ENCODE results near the gene SLC5A5. TPM values are rescaled to one million over a fixed set of nuclear protein-coding genes. Genes with fewer than 3 reads are reported as not detected.

Gene SLC5A5
- total and polyA plus RNA-seq, 2 of the 8 experiments (the other 6 are each of a cell fraction or from before 2014, with no cell fraction given) = 1.5 to 1.8 TPM

DNA sequence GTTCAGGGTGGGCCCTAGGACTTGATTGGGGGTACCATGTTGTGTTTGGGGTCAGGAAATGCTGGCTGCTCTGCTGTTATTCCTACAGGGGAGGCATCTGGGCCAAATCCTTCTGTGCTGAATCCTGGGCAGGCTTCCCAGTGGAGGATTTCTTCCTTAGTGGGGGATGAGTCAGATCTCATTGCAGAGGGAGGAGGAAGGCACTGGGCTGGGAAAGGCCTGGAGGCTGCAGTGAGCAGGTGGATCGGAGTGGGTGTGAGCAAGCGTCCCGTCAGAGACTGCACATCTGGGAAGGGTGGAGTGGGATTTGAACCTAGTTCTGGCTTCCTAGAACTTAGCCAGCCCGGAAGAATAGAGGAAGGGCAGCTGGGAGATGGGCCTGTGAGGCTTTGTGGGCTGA, 72.6 kb downstream of the SLC5A5 start:
- FAIRE-seq = no peak
- CTCF ChIA-PET (ENCODE audit: partially characterized antibody) = interaction anchor here (1.4 to 21.5 kb wide), 4 partner anchors 9 to 52 kb away, joined by 3 to 271 read pairs (median 54); partner anchors contain the start of genes CCDC124 and KCNN1

More for the DNA sequence above, 72.6 kb downstream of the SLC5A5 start:
- Histone ChIP-seq H3K9me3 (ENCODE audit: insufficient read depth in 2 of 2, low read depth in 1 of 2, low read length in 1 of 2) (no peaks in the 10 kb centered on the region), H3K4ac (replicated peaks; ENCODE audit: insufficient read length, low read depth, low read length) (no peak overlapping the region), H4K91ac (replicated peaks; ENCODE audit: insufficient read length, low read length) (no peak overlapping the region), H3K4me3 (ENCODE audit: extremely low read depth in 1 of 4, insufficient read depth in 2 of 4, low read depth in 3 of 4, low read length in 4 of 4) (no peak overlapping the region), H3K23me2 (ENCODE audit: low read depth, low read length) (peaks cover 10% of the 10 kb centered on the region; the same call in 1 of the 2 replicates), H2AFZ (ENCODE audit: low read length) (no peak overlapping the region), H3K14ac (ENCODE audit: insufficient read length) (no peak overlapping the region), H4K5ac (ENCODE audit: insufficient read length, low read depth, low read length) (no peak overlapping the region), H3K4me1 (replicated peaks in 1 of 4; ENCODE audit: control insufficient read depth in 3 of 4, insufficient read depth in 4 of 4, low read length in 3 of 4) (peaks cover 0 to 23% (median 17%) of the 10 kb centered on the region in 4 experiments; a peak in 6 of 7 replicates), H3K56ac (replicated peaks; ENCODE audit: insufficient read length, low read depth, low read length) (no peak overlapping the region), H3K79me2 (ENCODE audit: control insufficient read depth in 1 of 2, insufficient read depth in 2 of 2, low read length in 2 of 2) (no peaks in the 10 kb centered on the region), H2BK120ac (replicated peaks; ENCODE audit: low read depth, low read length) (no peak overlapping the region), H2BK12ac (ENCODE audit: low read depth, low read length) (no peak overlapping the region), H3K4me2 (ENCODE audit: insufficient read depth in 1 of 2, low read depth in 2 of 2, low read length in 2 of 2) (no peak overlapping the region), H3K36me3 (ENCODE audit: control insufficient read depth in 2 of 4, insufficient read depth in 4 of 4, low read length in 3 of 4) (peaks cover 0 to 3% (median 0%) of the 10 kb centered on the region in 4 experiments; a peak in 1 of 8 replicates), H2AK5ac (ENCODE audit: low read depth, low read length) (no peak overlapping the region), H2BK15ac (ENCODE audit: low read length) (no peak overlapping the region), H3K23ac (ENCODE audit: insufficient read length) (no peak overlapping the region), H3K27me3 (replicated peaks in 1 of 4; ENCODE audit: control insufficient read depth in 3 of 4, extremely low read depth in 1 of 4, insufficient read depth in 3 of 4, low read length in 3 of 4) (peaks cover 0 to 5% (median 3%) of the 10 kb centered on the region in 4 experiments; a peak in 5 of 7 replicates), H2BK5ac (ENCODE audit: low read depth, low read length) (no peak overlapping the region), H3K79me1 (ENCODE audit: low read depth, low read length) (no peaks in the 10 kb centered on the region), H3K27ac (ENCODE audit: low read depth, low read length) (no peak overlapping the region), H4K8ac (ENCODE audit: extremely low read depth, insufficient read depth, low read length) (no peak overlapping the region), H2BK20ac (ENCODE audit: low read length) (no peak overlapping the region), H4K20me1 (replicated peaks in 1 of 2; ENCODE audit: control insufficient read depth in 1 of 2, insufficient read depth in 2 of 2, low read length in 2 of 2) (peaks cover 1 to 4% of the 10 kb centered on the region in 2 experiments), H3K18ac (ENCODE audit: extremely low read depth, low read length) (no peak overlapping the region), H3K9ac (replicated peaks in 1 of 4; ENCODE audit: extremely low read depth in 1 of 4, low read depth in 3 of 4, low read length in 3 of 4) (no peak overlapping the region)
- 79% methylated on average over 4 of the region's 4 CpGs; no CpG with 5 or more reads in 1 of the 2 experiments for WGBS, 2 experiments (ENCODE audit: extremely low coverage in 1 of 2, insufficient coverage in 1 of 2, insufficient read length in 1 of 2, insufficient replicate concordance in 2 of 2, low coverage in 1 of 2, low lambda C conversion rate in 2 of 2, missing lambda C conversion rate in 1 of 2)
- DNase-seq (ENCODE audit: low read depth in 1 of 2, low spot score in 2 of 2) = no peak
- POLR2A ChIA-PET (ENCODE audit: partially characterized antibody) = interaction anchor here (1.2 to 4.6 kb wide), 5 partner anchors 10 to 85 kb away, joined by 3 to 58 read pairs (median 13); partner anchors contain the start of genes CCDC124 and RPL18A
- TF ChIP-seq EP300 (IDR thresholded peaks at IDR 0.05; ENCODE audit: borderline replicate concordance in 1 of 2, low read depth in 2 of 2, low read length in 2 of 2) (no peak), JUND (IDR thresholded peaks at IDR 0.05; ENCODE audit: low read length) (no peak), KDM1A (IDR thresholded peaks at IDR 0.05; ENCODE audit: borderline replicate concordance, low read length) (no peak)
